ENCODE results near the gene IL4.

- TF ChIP-seq, protein P1, sequence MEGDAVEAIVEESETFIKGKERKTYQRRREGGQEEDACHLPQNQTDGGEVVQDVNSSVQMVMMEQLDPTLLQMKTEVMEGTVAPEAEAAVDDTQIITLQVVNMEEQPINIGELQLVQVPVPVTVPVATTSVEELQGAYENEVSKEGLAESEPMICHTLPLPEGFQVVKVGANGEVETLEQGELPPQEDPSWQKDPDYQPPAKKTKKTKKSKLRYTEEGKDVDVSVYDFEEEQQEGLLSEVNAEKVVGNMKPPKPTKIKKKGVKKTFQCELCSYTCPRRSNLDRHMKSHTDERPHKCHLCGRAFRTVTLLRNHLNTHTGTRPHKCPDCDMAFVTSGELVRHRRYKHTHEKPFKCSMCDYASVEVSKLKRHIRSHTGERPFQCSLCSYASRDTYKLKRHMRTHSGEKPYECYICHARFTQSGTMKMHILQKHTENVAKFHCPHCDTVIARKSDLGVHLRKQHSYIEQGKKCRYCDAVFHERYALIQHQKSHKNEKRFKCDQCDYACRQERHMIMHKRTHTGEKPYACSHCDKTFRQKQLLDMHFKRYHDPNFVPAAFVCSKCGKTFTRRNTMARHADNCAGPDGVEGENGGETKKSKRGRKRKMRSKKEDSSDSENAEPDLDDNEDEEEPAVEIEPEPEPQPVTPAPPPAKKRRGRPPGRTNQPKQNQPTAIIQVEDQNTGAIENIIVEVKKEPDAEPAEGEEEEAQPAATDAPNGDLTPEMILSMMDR (IDR thresholded peaks at IDR 0.05) = no peak
- no peak for TF ChIP-seq POLR2A (IDR thresholded peaks at IDR 0.05)
These were observed 9.8 kb upstream of the IL4 start for GRCh38 chr5:132663771-132664695.
